Vagina (tissue), 2 donors: ENCODE data around the gene ICE1. TPM values are rescaled to one million over a fixed set of nuclear protein-coding genes. Genes with fewer than 3 reads are reported as not detected.

Experiments
- DNase-seq, 2 donors: peaks; one replicate each; pipeline ENCODE4 v3.0.0-alpha.2; 2017; ENCODE audit errors: extremely low spot score in 2 of 2
- H3K27ac ChIP-seq: fragments of 200-600 bp; sonication (generic); one replicate; pipeline ENCODE4 v1.5.1; 2019
- H3K27me3 ChIP-seq: fragments of 200-600 bp; sonication (generic); one replicate; pipeline ENCODE4 v1.5.1; 2019
- H3K36me3 ChIP-seq, 2 donors: fragments of 200-600 bp; sonication (generic); one replicate each; pipeline ENCODE4 v1.5.1; 2017 to 2019
- H3K4me1 ChIP-seq: fragments of 200-600 bp; sonication (generic); one replicate; pipeline ENCODE4 v1.5.1; 2019
- H3K4me3 ChIP-seq, 2 donors: fragments of 200-600 bp; sonication (generic); 1 replicate in 1 of 2; 2 replicates in 1 of 2; pipeline ENCODE4 v1.5.1; 2016 to 2019
- H3K9me3 ChIP-seq: fragments of 200-600 bp; sonication (generic); one replicate; pipeline ENCODE4 v1.5.1; 2019
- POLR2A ChIP-seq, 2 donors: fragments of 450-650 bp; IDR thresholded peaks; one replicate each; pipeline ENCODE4 v1.6.1; 2017; ENCODE audit warnings: antibody characterized with exemption in 2 of 2, mild to moderate bottlenecking in 2 of 2, moderate library complexity in 2 of 2
- POLR2AphosphoS5 ChIP-seq, 2 donors: sonication (generic); formaldehyde crosslinking; IDR thresholded peaks; one replicate each; pipeline ENCODE4 v1.9.0; 2017; ENCODE audit warnings: antibody characterized with exemption in 2 of 2, mild to moderate bottlenecking in 2 of 2, low read depth in 1 of 2; ENCODE audit not compliant: insufficient read depth in 1 of 2
- intact Hi-C: fragments of 100-400 bp; cut with DNase I; formaldehyde crosslinking; loops from one replicate; pipeline ENCODE4 v1.15.1; 2023
- total RNA-seq: library from RNA; depleted of rRNA; stranded (reverse); fragments of >200 nt; gene quantifications from one replicate; pipeline ENCODE4 v1.2.3, GENCODE V29; 2016
- TF ChIP-seq, protein P1 (sequence below), 3 experiments: fragments of 450-650 bp in 2 of 3; fragments of 200-600 bp in 1 of 3; sonication (generic) in 1 of 3; IDR thresholded peaks; one replicate each; pipeline ENCODE4 v1.5.1; 2017 to 2019; ENCODE audit warnings: antibody characterized with exemption in 3 of 3, mild to moderate bottlenecking in 2 of 3, moderate library complexity in 2 of 3

ICE1 gene
- total RNA-seq, 1 donor from 2014 or later = 23.1 TPM

DNA sequence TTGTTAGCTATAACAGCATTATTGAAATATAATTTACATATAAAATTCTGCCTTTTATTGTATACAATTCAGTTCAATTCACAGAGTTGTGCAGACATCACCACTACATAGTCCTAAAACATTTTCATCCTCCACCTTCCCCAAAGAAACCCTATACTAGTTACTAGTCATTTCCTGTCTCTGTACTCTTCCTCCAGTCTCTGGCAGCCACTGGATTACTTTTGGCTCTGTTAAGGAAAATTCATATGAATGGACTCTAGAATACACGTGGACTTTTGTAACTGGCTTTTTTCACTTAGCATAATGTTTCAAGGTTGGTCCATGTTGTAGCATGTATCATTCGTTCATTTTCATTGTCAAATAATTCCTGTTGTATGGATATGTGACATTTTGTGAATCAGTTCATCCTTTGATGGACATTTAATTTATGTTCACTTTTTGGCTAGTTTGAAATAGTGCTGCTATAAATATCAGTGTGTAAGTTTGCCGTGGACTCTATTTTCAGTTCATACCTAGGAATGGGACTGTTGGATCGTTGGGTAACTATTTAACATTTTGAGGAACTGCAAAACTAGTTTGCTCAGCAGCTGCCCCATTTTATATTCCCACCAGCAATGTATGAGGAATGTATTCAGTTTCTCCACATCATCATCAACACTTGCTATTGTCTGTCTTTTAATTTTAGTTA lies 9.7 kb downstream of the ICE1 start:
- no peaks in the 10 kb centered on the region for H3K27me3 ChIP-seq
- H3K4me1 ChIP-seq = peaks cover 48% of the 10 kb centered on the region
- DNase-seq = no peak
- TF ChIP-seq POLR2AphosphoS5 (IDR thresholded peaks at IDR 0.05; ENCODE audit: insufficient read depth in 1 of 2, low read depth in 1 of 2) (no peak), POLR2A (IDR thresholded peaks at IDR 0.05) (no peak)
- TF ChIP-seq, protein P1, sequence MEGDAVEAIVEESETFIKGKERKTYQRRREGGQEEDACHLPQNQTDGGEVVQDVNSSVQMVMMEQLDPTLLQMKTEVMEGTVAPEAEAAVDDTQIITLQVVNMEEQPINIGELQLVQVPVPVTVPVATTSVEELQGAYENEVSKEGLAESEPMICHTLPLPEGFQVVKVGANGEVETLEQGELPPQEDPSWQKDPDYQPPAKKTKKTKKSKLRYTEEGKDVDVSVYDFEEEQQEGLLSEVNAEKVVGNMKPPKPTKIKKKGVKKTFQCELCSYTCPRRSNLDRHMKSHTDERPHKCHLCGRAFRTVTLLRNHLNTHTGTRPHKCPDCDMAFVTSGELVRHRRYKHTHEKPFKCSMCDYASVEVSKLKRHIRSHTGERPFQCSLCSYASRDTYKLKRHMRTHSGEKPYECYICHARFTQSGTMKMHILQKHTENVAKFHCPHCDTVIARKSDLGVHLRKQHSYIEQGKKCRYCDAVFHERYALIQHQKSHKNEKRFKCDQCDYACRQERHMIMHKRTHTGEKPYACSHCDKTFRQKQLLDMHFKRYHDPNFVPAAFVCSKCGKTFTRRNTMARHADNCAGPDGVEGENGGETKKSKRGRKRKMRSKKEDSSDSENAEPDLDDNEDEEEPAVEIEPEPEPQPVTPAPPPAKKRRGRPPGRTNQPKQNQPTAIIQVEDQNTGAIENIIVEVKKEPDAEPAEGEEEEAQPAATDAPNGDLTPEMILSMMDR (IDR thresholded peaks at IDR 0.05) = no peak
- H3K9me3 ChIP-seq = no peaks in the 10 kb centered on the region
- intact Hi-C loops = no loop called here
- no peak overlapping the region for H3K27ac ChIP-seq
- no peaks in the 10 kb centered on the region for H3K36me3 ChIP-seq
- no peak overlapping the region for H3K4me3 ChIP-seq

- Histone ChIP-seq H3K27me3 (no peaks in the 10 kb centered on the region), H3K4me1 (peaks cover 11% of the 10 kb centered on the region), H3K36me3 (peaks cover 0 to 2% of the 10 kb centered on the region in 2 donors), H3K9me3 (no peaks in the 10 kb centered on the region), H3K27ac (no peak overlapping the region), H3K4me3 (no peak overlapping the region)
- intact Hi-C loops = no loop called here
- TF ChIP-seq POLR2A (IDR thresholded peaks at IDR 0.05) = no peak
- TF ChIP-seq, protein P1 (IDR thresholded peaks at IDR 0.05) = no peak
- DNase-seq = no peak
These were observed 13.8 kb downstream of the ICE1 start for GRCh38 chr5:5436203-5436760.

GRCh38 chr5:5437227-5438172 lies 15.0 kb downstream of the ICE1 start:
- TF ChIP-seq, protein P1 (IDR thresholded peaks at IDR 0.05) = no peak
- TF ChIP-seq POLR2A (IDR thresholded peaks at IDR 0.05) = no peak
- TF ChIP-seq POLR2AphosphoS5 (IDR thresholded peaks at IDR 0.05; ENCODE audit: insufficient read depth in 1 of 2, low read depth in 1 of 2) = no peak
- intact Hi-C loops = no loop called here
- H3K27ac ChIP-seq = no peak overlapping the region
- H3K27me3 ChIP-seq = no peaks in the 10 kb centered on the region
- peaks cover 11% of the 10 kb centered on the region for H3K4me1 ChIP-seq
- no peaks in the 10 kb centered on the region for H3K9me3 ChIP-seq
- no peak for DNase-seq
- peaks cover 0 to 5% of the 10 kb centered on the region in 2 donors for H3K36me3 ChIP-seq
- no peak overlapping the region for H3K4me3 ChIP-seq

GRCh38 chr5:5451863-5452262 lies 29.4 kb downstream of the ICE1 start:
- Histone ChIP-seq H3K27ac (no peak overlapping the region), H3K4me1 (no peaks in the 10 kb centered on the region), H3K9me3 (no peaks in the 10 kb centered on the region), H3K36me3 (peaks cover 0 to 53% of the 10 kb centered on the region in 2 donors), H3K27me3 (no peaks in the 10 kb centered on the region), H3K4me3 (no peak overlapping the region)
- TF ChIP-seq POLR2A (IDR thresholded peaks at IDR 0.05) (no peak), POLR2AphosphoS5 (IDR thresholded peaks at IDR 0.05; ENCODE audit: insufficient read depth in 1 of 2, low read depth in 1 of 2) (no peak)
- TF ChIP-seq, protein P1 (IDR thresholded peaks at IDR 0.05) = no peak
- no peak for DNase-seq
- intact Hi-C loops = no loop called here
